ENCODE data around the gene ERBB4. TPM values are rescaled to one million over a fixed set of nuclear protein-coding genes. Genes with fewer than 3 reads are reported as not detected.

Gene ERBB4
- total and polyA plus RNA-seq, 2 of the 8 experiments (the other 6 are each of a cell fraction or from before 2014, with no cell fraction given): 0.34 to 1.3 TPM

DNA sequence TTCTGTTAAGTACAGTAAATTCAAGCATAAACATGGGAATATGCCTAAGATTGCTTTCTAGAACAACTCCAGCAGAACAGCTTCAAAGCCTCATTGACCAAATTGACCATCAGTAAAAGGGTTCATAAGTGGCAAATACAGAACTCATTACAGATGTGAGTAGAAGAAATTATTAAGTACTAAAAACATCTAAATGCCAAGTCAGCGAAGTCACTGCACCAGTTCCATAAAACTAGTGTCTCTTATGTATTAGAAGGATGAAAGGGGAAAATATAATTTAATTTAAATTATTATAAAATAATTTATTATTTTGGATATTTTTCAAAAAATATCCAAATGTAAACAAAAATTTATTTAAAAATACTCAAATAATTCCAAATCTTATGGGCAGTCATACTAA, 553.2 kb downstream of the ERBB4 start (continued):
- TF ChIP-seq HDAC2 (IDR thresholded peaks at IDR 0.05; ENCODE audit: borderline replicate concordance in 1 of 2, low read depth in 2 of 2, low read length in 2 of 2) (no peak), TEAD4 (IDR thresholded peaks at IDR 0.05; ENCODE audit: low read depth, low read length) (no peak), FOSL1 (IDR thresholded peaks at IDR 0.05; ENCODE audit: insufficient read depth, low read depth, low read length) (no peak)
